Activated T-helper 17 cell treated with anti-CD3 and anti-CD28 coated beads, Interleukin-2, amount 50 U/mL, for 72 hours (primary cell): ENCODE results near the gene RNF223. TPM values are rescaled to one million over a fixed set of nuclear protein-coding genes. Genes with fewer than 3 reads are reported as not detected.
"Not testable (repeated sequence)": the region's sequence is repeated elsewhere in the genome, so short reads cannot be mapped to it uniquely, and the experiment has no call there.

Experiments
- ATAC-seq: fragments of 150-1000 bp; cut with Tn5 transposase; replicated peaks from 2 replicates; pipeline ENCODE4 v1.10.0; 2021; ENCODE audit warnings: mild to moderate bottlenecking, moderate library complexity
- H3K27ac Mint-ChIP-seq: one replicate; pipeline ENCODE4 v1.8.0; 2022; ENCODE audit warnings: mixed read lengths
- H3K27me3 Mint-ChIP-seq: one replicate; pipeline ENCODE4 v1.8.0; 2022; ENCODE audit warnings: mixed read lengths
- H3K36me3 Mint-ChIP-seq: one replicate; pipeline ENCODE4 v1.8.0; 2022; ENCODE audit warnings: low read depth, mild to moderate bottlenecking, mixed read lengths
- H3K4me1 Mint-ChIP-seq: one replicate; pipeline ENCODE4 v1.8.0; 2022; ENCODE audit warnings: mixed read lengths
- H3K4me3 Mint-ChIP-seq: one replicate; pipeline ENCODE4 v1.8.0; 2022; ENCODE audit warnings: mild to moderate bottlenecking, mixed read lengths
- H3K9me3 Mint-ChIP-seq: one replicate; pipeline ENCODE4 v1.8.0; 2022; ENCODE audit warnings: mixed read lengths
- total RNA-seq, 2 donors: library from RNA; stranded (reverse); gene quantifications; one replicate each; pipeline ENCODE4 v1.2.3, GENCODE V29; 2022

Gene RNF223
- total RNA-seq, 2 donors from 2014 or later: not detected

- no peak for ATAC-seq
Measured at GRCh38 chr1:1034439-1034781, 39.7 kb downstream of the RNF223 start.

GRCh38 chr1:1033731-1034438 lies 40.2 kb downstream of the RNF223 start:
- ATAC-seq: peak; percentile 25

More at GRCh38 chr1:1034439-1034781, 39.7 kb downstream of the RNF223 start:
- Mint-ChIP-seq H3K9me3 (no peaks in the 10 kb centered on the region), H3K36me3 (no peaks in the 10 kb centered on the region), H3K27me3 (peaks cover 20% of the 10 kb centered on the region), H3K4me3 (peak overlapping the region; percentile 32), H3K27ac (no peak overlapping the region), H3K4me1 (peaks cover 8% of the 10 kb centered on the region)

DNA sequence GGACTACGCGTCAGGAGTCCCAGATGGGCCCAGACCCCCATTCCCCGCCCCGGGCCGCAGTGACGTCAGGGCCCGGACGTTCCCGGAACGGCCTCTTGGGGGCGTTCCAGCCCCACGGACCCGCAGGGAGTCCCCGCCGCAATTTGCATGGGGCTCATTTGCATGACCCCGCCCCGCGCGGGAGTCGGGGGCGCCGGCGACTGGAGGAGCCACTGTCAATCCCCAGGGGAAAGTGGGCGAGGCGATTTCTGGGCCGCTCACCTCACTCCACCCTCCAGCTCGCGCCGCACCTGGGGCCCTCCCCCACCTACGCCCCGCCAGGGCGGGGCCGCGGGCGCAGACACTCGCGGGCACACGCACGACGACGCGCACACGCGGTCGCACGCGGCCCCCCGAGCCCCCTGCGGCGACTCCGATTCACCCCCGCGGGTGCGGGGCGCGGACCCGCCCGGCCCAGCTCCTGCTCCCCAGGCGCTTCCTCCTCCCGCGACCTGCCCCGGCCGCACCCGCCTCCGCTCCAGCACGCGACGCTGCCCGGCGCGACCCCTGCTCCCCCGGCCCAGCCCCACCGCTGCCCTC lies 41.0 kb downstream of the RNF223 start:
- Mint-ChIP-seq H3K4me3 (peak overlapping the region; percentile 57), H3K27me3 (peaks cover 11% of the 10 kb centered on the region), H3K9me3 (no peaks in the 10 kb centered on the region), H3K27ac (no peak overlapping the region), H3K36me3 (no peaks in the 10 kb centered on the region), H3K4me1 (no peaks in the 10 kb centered on the region)
- peak; percentile 97 for ATAC-seq

More at GRCh38 chr1:1033731-1034438, 40.2 kb downstream of the RNF223 start:
- Mint-ChIP-seq H3K27me3 (peaks cover 18% of the 10 kb centered on the region), H3K36me3 (no peaks in the 10 kb centered on the region), H3K9me3 (no peaks in the 10 kb centered on the region), H3K4me3 (peak overlapping the region; percentile 32), H3K4me1 (peaks cover 6% of the 10 kb centered on the region), H3K27ac (no peak overlapping the region)

GRCh38 chr1:1032424-1032823 lies 41.7 kb downstream of the RNF223 start:
- no peak overlapping the region for H3K27ac Mint-ChIP-seq
- no peaks in the 10 kb centered on the region for H3K4me1 Mint-ChIP-seq
- no peaks in the 10 kb centered on the region for H3K9me3 Mint-ChIP-seq
- peaks cover 11% of the 10 kb centered on the region for H3K27me3 Mint-ChIP-seq
- no peaks in the 10 kb centered on the region for H3K36me3 Mint-ChIP-seq
- peak overlapping the region; percentile 57 for H3K4me3 Mint-ChIP-seq
- ATAC-seq: no peak

DNA sequence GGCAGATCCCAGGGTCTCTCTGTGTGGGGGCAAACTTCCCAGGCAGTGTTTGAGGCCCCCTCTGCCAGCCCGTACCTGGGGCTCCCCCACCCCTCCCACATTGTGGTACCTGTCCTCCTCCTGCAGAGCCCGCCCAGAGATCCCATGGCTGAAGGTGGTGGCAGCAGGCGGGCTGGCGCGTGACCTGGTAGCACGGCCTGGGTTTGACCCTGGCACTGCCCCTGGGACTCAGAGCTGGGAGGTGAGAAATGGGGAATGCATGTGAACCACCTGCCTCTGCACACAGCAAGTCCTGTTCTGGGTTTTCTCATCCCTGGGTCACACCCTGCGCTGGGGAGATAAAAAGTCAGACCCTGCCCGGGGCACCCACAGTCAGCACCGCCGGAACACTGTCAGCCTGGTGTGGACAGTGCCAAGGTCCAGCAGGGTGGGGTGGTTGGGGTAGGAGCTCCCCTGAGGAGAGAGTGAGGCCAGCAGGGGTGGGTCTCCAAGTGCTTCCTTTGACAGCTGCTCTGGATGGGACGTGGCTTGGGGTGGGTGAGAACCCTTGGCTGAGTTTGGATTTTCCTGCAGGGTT lies 42.4 kb downstream of the RNF223 start:
- Mint-ChIP-seq H3K9me3 (no peaks in the 10 kb centered on the region), H3K4me1 (no peaks in the 10 kb centered on the region), H3K36me3 (no peaks in the 10 kb centered on the region), H3K4me3 (peak overlapping the region; percentile 57), H3K27ac (no peak overlapping the region), H3K27me3 (peaks cover 11% of the 10 kb centered on the region)
- no peak for ATAC-seq

DNA sequence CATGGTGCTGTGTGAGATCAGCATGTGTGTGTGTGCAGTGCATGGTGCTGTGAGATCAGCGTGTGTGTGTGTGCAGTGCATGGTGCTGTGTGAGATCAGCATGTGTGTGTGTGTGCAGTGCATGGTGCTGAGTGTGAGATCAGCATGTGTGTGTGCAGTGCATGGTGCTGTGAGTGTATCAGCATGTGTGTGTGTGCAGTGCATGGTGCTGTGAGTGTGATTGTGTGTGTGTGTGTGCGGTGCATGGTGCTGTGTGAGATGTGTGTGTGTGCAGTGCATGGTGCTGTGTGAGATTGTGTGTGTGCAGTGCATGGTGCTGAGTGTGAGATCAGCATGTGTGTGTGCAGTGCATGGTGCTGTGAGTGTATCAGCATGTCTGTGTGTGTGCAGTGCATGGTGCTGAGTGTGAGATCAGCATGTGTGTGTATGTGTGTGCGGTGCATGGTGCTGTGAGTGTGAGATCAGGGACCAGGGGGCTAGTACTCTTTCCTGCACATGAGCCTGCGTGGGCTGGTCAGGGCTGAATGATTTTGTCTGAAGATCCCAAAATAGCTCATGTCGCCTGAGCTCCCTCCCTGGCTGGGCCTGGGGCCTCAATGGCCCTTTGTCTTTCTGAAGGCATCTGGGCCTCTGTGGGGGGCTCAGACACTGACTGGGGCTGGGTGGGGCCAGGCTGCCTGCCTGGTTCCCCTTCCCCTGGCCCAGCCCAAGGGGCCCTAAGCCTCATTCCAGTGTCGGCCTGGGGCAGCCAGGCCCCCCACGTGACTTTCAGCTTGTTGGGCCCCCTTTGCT lies 43.0 kb downstream of the RNF223 start:
- not testable (repeated sequence) for H3K36me3 Mint-ChIP-seq, H3K27me3 Mint-ChIP-seq, ATAC-seq, H3K27ac Mint-ChIP-seq, H3K4me3 Mint-ChIP-seq, H3K4me1 Mint-ChIP-seq, H3K9me3 Mint-ChIP-seq

GRCh38 chr1:1027791-1028190 lies 46.3 kb downstream of the RNF223 start:
- Mint-ChIP-seq H3K27me3 (peaks cover 11% of the 10 kb centered on the region), H3K4me3 (no peak overlapping the region), H3K4me1 (no peaks in the 10 kb centered on the region), H3K9me3 (no peaks in the 10 kb centered on the region), H3K36me3 (no peaks in the 10 kb centered on the region), H3K27ac (no peak overlapping the region)
- no peak for ATAC-seq

DNA sequence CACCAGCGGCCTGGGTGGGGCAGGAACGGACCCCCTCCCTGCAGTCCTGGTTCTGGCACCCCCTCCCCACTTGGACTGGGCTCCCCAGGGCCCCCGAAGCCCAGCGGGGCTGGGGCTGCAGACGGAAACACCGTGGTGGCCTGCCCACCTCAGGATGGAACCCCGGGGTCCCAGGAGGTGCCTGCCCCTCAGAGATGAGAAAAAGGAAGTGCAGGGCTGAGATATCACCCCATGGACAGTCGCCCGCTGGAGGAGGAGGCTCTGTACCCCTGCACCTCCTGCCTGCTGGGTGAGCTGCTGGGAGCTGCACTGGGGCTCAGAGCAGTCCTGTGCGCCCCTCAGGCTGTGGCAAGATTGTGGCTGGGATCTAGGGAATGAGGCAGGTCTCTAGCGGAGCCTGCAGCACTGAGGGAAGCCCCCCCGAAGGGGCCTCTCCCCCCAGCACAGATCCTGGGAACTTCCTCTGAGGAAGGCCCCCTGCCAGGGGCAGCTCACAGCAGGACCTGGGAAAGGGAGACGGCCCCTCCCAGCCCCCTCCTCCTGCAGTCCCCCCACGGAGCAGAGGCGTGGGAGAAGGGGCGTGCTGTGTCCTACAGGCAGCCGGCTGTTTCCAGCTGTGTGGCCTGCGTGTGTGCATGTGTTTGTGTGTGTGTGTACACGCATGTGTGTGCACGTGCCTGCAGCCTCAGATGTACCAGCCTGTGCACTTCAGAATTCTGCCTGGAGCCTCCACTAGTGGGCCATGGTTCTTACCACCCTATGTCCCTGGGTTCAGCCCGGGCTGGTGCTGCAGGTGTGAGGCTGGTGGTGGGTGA lies 47.3 kb downstream of the RNF223 start:
- Mint-ChIP-seq H3K4me3 (no peak overlapping the region), H3K27me3 (peaks cover 3% of the 10 kb centered on the region), H3K27ac (no peak overlapping the region), H3K4me1 (no peaks in the 10 kb centered on the region), H3K36me3 (no peaks in the 10 kb centered on the region), H3K9me3 (no peaks in the 10 kb centered on the region)
- no peak for ATAC-seq

DNA sequence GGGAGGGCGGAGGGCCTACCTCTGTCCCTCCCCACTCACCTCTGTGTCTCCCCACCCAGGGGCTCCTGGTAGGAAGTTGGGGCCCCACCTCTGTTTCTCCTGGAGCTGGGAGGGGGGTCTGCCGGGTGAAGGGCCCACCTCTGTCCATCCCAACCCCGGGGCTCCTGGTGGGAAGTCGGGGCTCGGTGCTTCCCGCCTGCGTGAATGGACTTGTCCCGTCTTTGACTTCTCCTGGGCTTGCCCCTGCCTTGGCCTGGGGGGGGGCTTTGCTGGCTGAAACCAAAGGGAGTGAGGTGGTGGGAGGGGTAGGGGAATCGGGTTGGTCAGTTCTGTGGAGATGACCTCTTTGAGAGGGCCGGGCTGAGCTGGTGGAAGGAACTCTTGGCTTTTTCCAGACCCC lies 48.4 kb downstream of the RNF223 start:
- H3K4me1 Mint-ChIP-seq: no peaks in the 10 kb centered on the region
- ATAC-seq: no peak
- peaks cover 3% of the 10 kb centered on the region for H3K27me3 Mint-ChIP-seq
- no peaks in the 10 kb centered on the region for H3K9me3 Mint-ChIP-seq
- no peak overlapping the region for H3K4me3 Mint-ChIP-seq
- H3K27ac Mint-ChIP-seq: no peak overlapping the region
- H3K36me3 Mint-ChIP-seq: no peaks in the 10 kb centered on the region

GRCh38 chr1:1024771-1025699 lies 49.1 kb downstream of the RNF223 start:
- H3K27ac Mint-ChIP-seq: no peak overlapping the region
- no peak overlapping the region for H3K4me3 Mint-ChIP-seq
- ATAC-seq: no peak
- no peaks in the 10 kb centered on the region for H3K9me3 Mint-ChIP-seq
- H3K27me3 Mint-ChIP-seq: peaks cover 3% of the 10 kb centered on the region
- H3K36me3 Mint-ChIP-seq: no peaks in the 10 kb centered on the region
- no peaks in the 10 kb centered on the region for H3K4me1 Mint-ChIP-seq

GRCh38 chr1:1024149-1024770 lies 49.8 kb downstream of the RNF223 start:
- Mint-ChIP-seq H3K4me1 (no peaks in the 10 kb centered on the region), H3K4me3 (no peak overlapping the region)
- ATAC-seq: no peak

GRCh38 chr1:1023700-1024099 lies 50.4 kb downstream of the RNF223 start:
- ATAC-seq: no peak
- Mint-ChIP-seq H3K4me3 (no peak overlapping the region), H3K27me3 (peaks cover 3% of the 10 kb centered on the region)

More at GRCh38 chr1:1024149-1024770, 49.8 kb downstream of the RNF223 start:
- H3K27ac Mint-ChIP-seq: no peak overlapping the region
- H3K9me3 Mint-ChIP-seq: no peaks in the 10 kb centered on the region
- no peaks in the 10 kb centered on the region for H3K36me3 Mint-ChIP-seq
- peaks cover 3% of the 10 kb centered on the region for H3K27me3 Mint-ChIP-seq

More at GRCh38 chr1:1023700-1024099, 50.4 kb downstream of the RNF223 start:
- no peaks in the 10 kb centered on the region for H3K9me3 Mint-ChIP-seq
- H3K4me1 Mint-ChIP-seq: no peaks in the 10 kb centered on the region
- H3K27ac Mint-ChIP-seq: no peak overlapping the region
- H3K36me3 Mint-ChIP-seq: no peaks in the 10 kb centered on the region
